HG02759 (cell line): ENCODE data around the gene MRGPRE.

ENCODE experiments used
- ATAC-seq: cut with Tn5 transposase; IDR thresholded peaks from one replicate; pipeline ENCODE4 v1.9.1; 2021; ENCODE audit warnings: mild to moderate bottlenecking, moderate library complexity; ENCODE audit not compliant: unreplicated experiment

Gene MRGPRE

GRCh38 chr11:3214420-3214699, 17.9 kb downstream of the MRGPRE start:
- ATAC-seq = no peak

GRCh38 chr11:3213659-3214419, 18.4 kb downstream of the MRGPRE start:
- no peak for ATAC-seq

- no peak for ATAC-seq
Measured at GRCh38 chr11:3208272-3208671, 23.9 kb downstream of the MRGPRE start.

GRCh38 chr11:3207526-3208189, 24.6 kb downstream of the MRGPRE start:
- no peak for ATAC-seq

GRCh38 chr11:3206922-3207204, 25.4 kb downstream of the MRGPRE start:
- no peak for ATAC-seq

GRCh38 chr11:3206156-3206921, 25.9 kb downstream of the MRGPRE start:
- ATAC-seq = no peak

GRCh38 chr11:3205261-3206155, 26.7 kb downstream of the MRGPRE start:
- no peak for ATAC-seq

GRCh38 chr11:3204141-3205015, 27.8 kb downstream of the MRGPRE start:
- no peak for ATAC-seq

- no peak for ATAC-seq
Measured at GRCh38 chr11:3203221-3204043, 28.8 kb downstream of the MRGPRE start.

- ATAC-seq = no peak
Measured at GRCh38 chr11:3202759-3203158, 29.5 kb downstream of the MRGPRE start.

GRCh38 chr11:3202305-3202704, 29.9 kb downstream of the MRGPRE start:
- ATAC-seq = no peak

GRCh38 chr11:3201677-3202181, 30.5 kb downstream of the MRGPRE start:
- ATAC-seq = no peak

GRCh38 chr11:3201112-3201581, 31.1 kb downstream of the MRGPRE start:
- ATAC-seq = no peak

GRCh38 chr11:3200388-3201111, 31.7 kb downstream of the MRGPRE start:
- ATAC-seq = no peak

GRCh38 chr11:3199537-3200295, 32.5 kb downstream of the MRGPRE start:
- no peak for ATAC-seq

GRCh38 chr11:3198815-3199214, 33.4 kb downstream of the MRGPRE start:
- ATAC-seq = no peak

GRCh38 chr11:3197878-3198528, 34.2 kb downstream of the MRGPRE start:
- ATAC-seq = no peak
